Activated naive CD4-positive, alpha-beta T cell treated with anti-CD3 and anti-CD28 coated beads for 36 hours (primary cell): Measurements from ENCODE around the gene TEC. TPM values are rescaled to one million over a fixed set of nuclear protein-coding genes. Genes with fewer than 3 reads are reported as not detected.
"Not testable (repeated sequence)": the region's sequence is repeated elsewhere in the genome, so short reads cannot be mapped to it uniquely, and the experiment has no call there.

ENCODE experiments used
- CTCF ChIA-PET: fragments of 350-600 bp; sonication (Branson Sonifier 250); formaldehyde crosslinking; loops from one replicate; lab custom pipeline; 2021; ENCODE audit warnings: antibody characterized with exemption; lab: Charles Lee
- DNase-seq: peaks from one replicate; pipeline ENCODE4 v3.0.0-alpha.2; 2020
- H3K27ac Mint-ChIP-seq: one replicate; pipeline ENCODE4 v1.8.0; 2021; ENCODE audit warnings: mild to moderate bottlenecking, mixed read lengths
- H3K27me3 Mint-ChIP-seq: one replicate; pipeline ENCODE4 v1.8.0; 2021; ENCODE audit warnings: low read depth, mixed read lengths
- H3K36me3 Mint-ChIP-seq: one replicate; pipeline ENCODE4 v1.8.0; 2021; ENCODE audit warnings: low read depth, mixed read lengths
- H3K4me1 Mint-ChIP-seq: one replicate; pipeline ENCODE4 v1.8.0; 2021; ENCODE audit warnings: low read depth, mixed read lengths
- H3K4me3 Mint-ChIP-seq: one replicate; pipeline ENCODE4 v1.8.0; 2021; ENCODE audit warnings: mild to moderate bottlenecking, moderate library complexity, mixed read lengths
- H3K9me3 Mint-ChIP-seq: one replicate; pipeline ENCODE4 v1.8.0; 2021; ENCODE audit warnings: mixed read lengths
- intact Hi-C: fragments of 100-400 bp; cut with micrococcal nuclease; formaldehyde crosslinking; loops from one replicate; pipeline ENCODE4 v1.15.1; 2023
- total RNA-seq, 2 experiments: library from RNA; stranded (reverse); gene quantifications; one replicate each; pipeline ENCODE4 v1.2.3, GENCODE V29; 2021

TEC gene
- total RNA-seq, 2 experiments from 2014 or later = 3.4 to 3.7 TPM

- CTCF ChIA-PET = interaction anchor here (0.5 kb wide), 1 partner anchor 607 kb away, joined by 3 read pairs; no protein-coding TSS in a partner anchor
- Mint-ChIP-seq H3K36me3 (no peaks in the 10 kb centered on the region), H3K4me1 (peaks cover 3% of the 10 kb centered on the region), H3K27ac (no peak overlapping the region), H3K27me3 (no peaks in the 10 kb centered on the region), H3K9me3 (no peaks in the 10 kb centered on the region), H3K4me3 (no peak overlapping the region)
- intact Hi-C loops = no loop called here
- DNase-seq = no peak
Observed at GRCh38 chr4:48193096-48193836, 76.4 kb downstream of the TEC start.

- Mint-ChIP-seq H3K4me1 (peaks cover 3% of the 10 kb centered on the region), H3K27me3 (no peaks in the 10 kb centered on the region), H3K27ac (no peak overlapping the region), H3K36me3 (no peaks in the 10 kb centered on the region), H3K9me3 (no peaks in the 10 kb centered on the region), H3K4me3 (no peak overlapping the region)
- DNase-seq = no peak
- intact Hi-C loops = no loop called here
- CTCF ChIA-PET = no interaction called here
Observed at GRCh38 chr4:48191758-48192157, 77.9 kb downstream of the TEC start.

GRCh38 chr4:48190839-48191238 lies 78.8 kb downstream of the TEC start:
- no peak overlapping the region for H3K27ac Mint-ChIP-seq
- H3K4me1 Mint-ChIP-seq = peaks cover 2% of the 10 kb centered on the region

GRCh38 chr4:48189731-48190130 lies 79.9 kb downstream of the TEC start:
- no peak overlapping the region for H3K4me3 Mint-ChIP-seq
- H3K27ac Mint-ChIP-seq = no peak overlapping the region
- intact Hi-C loops = no loop called here
- CTCF ChIA-PET = no interaction called here
- no peaks in the 10 kb centered on the region for H3K36me3 Mint-ChIP-seq
- H3K27me3 Mint-ChIP-seq = no peaks in the 10 kb centered on the region
- H3K4me1 Mint-ChIP-seq = no peaks in the 10 kb centered on the region
- H3K9me3 Mint-ChIP-seq = no peaks in the 10 kb centered on the region
- no peak for DNase-seq

More at GRCh38 chr4:48190839-48191238, 78.8 kb downstream of the TEC start:
- DNase-seq = no peak
- H3K9me3 Mint-ChIP-seq = no peaks in the 10 kb centered on the region
- H3K4me3 Mint-ChIP-seq = no peak overlapping the region
- no peaks in the 10 kb centered on the region for H3K36me3 Mint-ChIP-seq
- intact Hi-C loops = no loop called here
- CTCF ChIA-PET = no interaction called here
- no peaks in the 10 kb centered on the region for H3K27me3 Mint-ChIP-seq

GRCh38 chr4:48188390-48188789 lies 81.2 kb downstream of the TEC start:
- no peak for DNase-seq
- CTCF ChIA-PET = no interaction called here
- Mint-ChIP-seq H3K36me3 (no peaks in the 10 kb centered on the region), H3K27ac (no peak overlapping the region), H3K4me3 (no peak overlapping the region), H3K27me3 (no peaks in the 10 kb centered on the region), H3K4me1 (no peaks in the 10 kb centered on the region), H3K9me3 (no peaks in the 10 kb centered on the region)
- intact Hi-C loops = no loop called here

DNA sequence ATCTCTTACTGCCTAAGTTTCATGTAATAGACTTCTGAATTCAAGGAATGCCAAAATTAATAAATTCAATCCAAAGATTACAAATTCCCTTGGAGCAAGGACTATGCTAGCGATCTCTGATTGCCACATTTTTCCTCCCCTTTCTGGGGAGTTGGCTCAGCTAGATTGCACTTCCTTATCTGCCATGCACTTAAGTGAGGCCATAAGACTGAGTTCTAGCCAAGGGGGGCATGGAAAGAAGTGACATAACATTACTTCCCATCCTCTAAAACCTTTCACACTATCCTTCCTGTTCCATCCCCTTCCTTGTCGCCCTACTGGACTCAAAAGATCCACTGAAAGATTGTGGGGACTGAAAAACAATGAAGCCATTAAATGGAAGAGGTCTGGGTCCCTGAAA lies 81.8 kb downstream of the TEC start:
- H3K4me3 Mint-ChIP-seq = no peak overlapping the region
- no peak for DNase-seq
- no peaks in the 10 kb centered on the region for H3K36me3 Mint-ChIP-seq
- no peaks in the 10 kb centered on the region for H3K4me1 Mint-ChIP-seq
- no peaks in the 10 kb centered on the region for H3K27me3 Mint-ChIP-seq
- H3K9me3 Mint-ChIP-seq = no peaks in the 10 kb centered on the region
- H3K27ac Mint-ChIP-seq = no peak overlapping the region
- CTCF ChIA-PET = no interaction called here
- intact Hi-C loops = no loop called here

DNA sequence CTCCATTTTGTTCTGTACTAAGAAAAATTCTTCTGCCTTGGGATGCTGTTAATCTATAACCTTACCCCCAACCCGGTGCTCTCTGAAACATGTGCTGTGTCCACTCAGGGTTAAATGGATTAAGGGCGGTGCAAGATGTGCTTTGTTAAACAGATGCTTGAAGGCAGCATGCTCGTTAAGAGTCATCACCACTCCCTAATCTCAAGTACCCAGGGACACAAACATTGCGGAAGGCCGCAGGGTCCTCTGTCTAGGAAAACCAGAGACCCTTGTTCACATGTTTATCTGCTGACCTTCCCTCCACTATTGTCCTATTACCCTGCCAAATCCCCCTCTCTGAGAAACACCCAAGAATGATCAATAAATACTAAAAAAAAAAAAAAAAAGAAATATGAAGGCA lies 82.6 kb downstream of the TEC start:
- H3K9me3 Mint-ChIP-seq, intact Hi-C loops, H3K36me3 Mint-ChIP-seq, CTCF ChIA-PET, DNase-seq, H3K27ac Mint-ChIP-seq, H3K4me1 Mint-ChIP-seq, H3K27me3 Mint-ChIP-seq, H3K4me3 Mint-ChIP-seq: not testable (repeated sequence)

DNA sequence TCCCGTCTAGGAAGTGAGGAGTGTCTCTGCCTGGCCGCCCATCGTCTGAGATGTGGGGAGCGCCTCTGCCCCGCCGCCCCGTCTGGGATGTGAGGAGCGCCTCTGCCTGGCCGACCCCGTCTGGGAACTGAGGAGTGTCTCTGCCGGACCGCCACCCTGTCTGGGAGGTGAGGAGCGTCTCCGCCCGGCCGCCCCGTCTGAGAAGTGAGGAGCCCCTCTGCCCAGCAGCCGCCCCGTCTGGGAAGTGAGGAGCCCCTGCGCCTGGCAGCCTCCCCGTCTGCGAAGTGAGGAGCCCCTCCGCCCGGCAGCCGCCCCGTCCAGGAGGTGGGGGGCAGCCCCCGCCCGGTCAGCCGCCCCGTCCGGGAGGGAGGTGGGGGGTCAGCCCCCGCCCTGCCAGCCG lies 83.2 kb downstream of the TEC start:
- H3K9me3 Mint-ChIP-seq, DNase-seq, H3K27me3 Mint-ChIP-seq, intact Hi-C loops, H3K4me3 Mint-ChIP-seq, H3K27ac Mint-ChIP-seq, H3K4me1 Mint-ChIP-seq, CTCF ChIA-PET, H3K36me3 Mint-ChIP-seq: not testable (repeated sequence)

DNA sequence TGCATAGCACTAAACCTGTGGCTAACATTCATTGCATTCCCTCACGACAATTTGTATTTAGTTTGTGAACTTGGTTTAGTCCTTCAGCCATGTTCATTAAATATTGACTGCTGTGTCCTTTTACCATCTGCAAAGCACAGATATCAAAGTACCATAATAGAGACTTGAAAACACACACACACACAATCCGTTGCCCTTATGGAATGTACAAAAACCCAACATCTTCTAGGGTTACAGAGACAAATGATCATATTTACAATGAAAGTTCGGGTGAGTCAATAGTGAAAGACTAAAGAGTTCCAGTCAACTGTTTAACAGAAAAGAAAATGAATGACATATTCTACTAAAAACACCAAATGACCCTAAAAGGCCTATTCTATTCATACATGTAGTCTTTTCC lies 84.8 kb downstream of the TEC start:
- intact Hi-C loops = no loop called here
- Mint-ChIP-seq H3K36me3 (no peaks in the 10 kb centered on the region), H3K27me3 (no peaks in the 10 kb centered on the region), H3K4me1 (peaks cover 3% of the 10 kb centered on the region), H3K27ac (no peak overlapping the region), H3K9me3 (no peaks in the 10 kb centered on the region), H3K4me3 (no peak overlapping the region)
- CTCF ChIA-PET = no interaction called here
- DNase-seq = no peak

DNA sequence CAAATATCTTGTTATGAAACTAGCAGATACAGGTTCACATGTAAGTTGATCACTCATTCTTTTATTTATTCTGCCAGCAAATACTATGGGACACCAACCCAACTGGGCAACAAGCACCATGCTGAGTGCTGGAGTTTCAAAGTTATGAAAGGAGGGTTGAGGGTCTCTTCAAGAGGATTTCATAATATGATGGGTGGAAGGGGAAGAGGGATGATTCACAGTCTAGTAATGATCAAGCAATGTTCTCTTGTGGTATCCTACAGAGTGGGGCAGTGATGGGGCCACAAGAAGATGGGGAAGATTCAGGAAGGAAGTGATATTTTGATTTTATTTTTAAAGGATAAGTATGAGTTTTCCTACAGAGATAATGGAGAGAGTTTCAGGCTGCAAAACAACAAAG lies 89.4 kb downstream of the TEC start:
- Mint-ChIP-seq H3K4me1 (peaks cover 6% of the 10 kb centered on the region), H3K27ac (no peak overlapping the region), H3K9me3 (peaks cover 11% of the 10 kb centered on the region), H3K27me3 (no peaks in the 10 kb centered on the region), H3K36me3 (no peaks in the 10 kb centered on the region), H3K4me3 (no peak overlapping the region)
- CTCF ChIA-PET = no interaction called here
- DNase-seq = no peak
- intact Hi-C loops = no loop called here

DNA sequence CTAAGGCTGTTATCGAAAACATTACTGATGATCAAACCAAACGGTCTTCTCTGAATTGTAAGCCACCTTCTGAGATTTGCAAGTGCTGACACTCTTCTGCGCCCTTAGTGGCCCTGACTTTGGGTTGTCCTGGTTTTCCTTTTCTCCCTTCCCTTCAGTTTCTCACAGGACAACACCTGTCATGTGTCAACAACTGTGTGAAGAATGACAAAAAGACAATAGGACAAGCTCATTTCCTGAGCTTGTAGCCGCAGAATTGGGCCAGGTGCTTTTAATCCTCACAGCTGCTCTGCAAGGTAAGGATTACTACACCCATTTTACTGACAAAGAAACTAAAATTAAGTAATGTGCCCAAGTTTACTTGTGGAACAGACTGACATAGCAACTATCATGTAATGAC lies 90.7 kb downstream of the TEC start:
- Mint-ChIP-seq H3K27ac (no peak overlapping the region), H3K27me3 (no peaks in the 10 kb centered on the region), H3K9me3 (peaks cover 11% of the 10 kb centered on the region), H3K4me3 (no peak overlapping the region), H3K4me1 (peaks cover 11% of the 10 kb centered on the region), H3K36me3 (no peaks in the 10 kb centered on the region)
- no peak for DNase-seq
- CTCF ChIA-PET = no interaction called here
- intact Hi-C loops = loop anchor here (10.0 kb wide), 1 partner anchor 64 kb away; no protein-coding TSS in a partner anchor

- intact Hi-C loops = loop anchor here (10.0 kb wide), 1 partner anchor 61 kb away; no protein-coding TSS in a partner anchor
- CTCF ChIA-PET = interaction anchor here (0.5 kb wide), 1 partner anchor 73 kb away, joined by 4 read pairs; no protein-coding TSS in a partner anchor
- Mint-ChIP-seq H3K27me3 (no peaks in the 10 kb centered on the region), H3K27ac (no peak overlapping the region), H3K36me3 (no peaks in the 10 kb centered on the region), H3K4me1 (peaks cover 21% of the 10 kb centered on the region), H3K4me3 (no peak overlapping the region), H3K9me3 (peaks cover 11% of the 10 kb centered on the region)
- no peak for DNase-seq
Observed at GRCh38 chr4:48175806-48176205, 93.8 kb downstream of the TEC start.

GRCh38 chr4:48175328-48175727 lies 94.3 kb downstream of the TEC start:
- Mint-ChIP-seq H3K36me3 (no peaks in the 10 kb centered on the region), H3K27ac (no peak overlapping the region), H3K9me3 (peaks cover 11% of the 10 kb centered on the region), H3K27me3 (no peaks in the 10 kb centered on the region), H3K4me3 (no peak overlapping the region), H3K4me1 (peaks cover 21% of the 10 kb centered on the region)
- DNase-seq = no peak
- CTCF ChIA-PET = no interaction called here
- intact Hi-C loops = loop anchor here (10.0 kb wide), 1 partner anchor 61 kb away; no protein-coding TSS in a partner anchor
